Measurements from ENCODE around the gene BEAN1. TPM values are rescaled to one million over a fixed set of nuclear protein-coding genes. Genes with fewer than 3 reads are reported as not detected.

Gene BEAN1
- total RNA-seq, 1 experiment from 2014 or later: 1.9 TPM

GRCh38 chr16:66419527-66419926 lies 7.6 kb upstream of the BEAN1 start:
- Histone ChIP-seq H3K79me2 (ENCODE audit: low read length) (no peaks in the 10 kb centered on the region), H3K36me3 (ENCODE audit: low read depth, low read length) (no peaks in the 10 kb centered on the region), H3K27ac (ENCODE audit: low read length) (no peak overlapping the region), H3K9me2 (replicated peaks; ENCODE audit: low read length) (no peaks in the 10 kb centered on the region), H3K9ac (ENCODE audit: low read length) (no peak overlapping the region), H2AFZ (ENCODE audit: low read length) (no peak overlapping the region), H3K9me3 (ENCODE audit: low read length) (no peaks in the 10 kb centered on the region), H3K4me3 (ENCODE audit: low read length) (no peak overlapping the region), H3K4me1 (ENCODE audit: insufficient read depth, low read length) (peaks cover 26% of the 10 kb centered on the region; the same call in 1 of the 2 replicates), H3K27me3 (ENCODE audit: low read length) (no peaks in the 10 kb centered on the region), H3K4me2 (ENCODE audit: low read length) (no peak overlapping the region), H4K20me1 (ENCODE audit: low read length) (no peaks in the 10 kb centered on the region), H3F3A (ENCODE audit: low read length, unreplicated experiment) (no peaks in the 10 kb centered on the region)
- BruUV-seq (replicated peaks): no TSS peak
- POLR2A ChIA-PET (ENCODE audit: unreplicated experiment): no interaction called here
- TF ChIP-seq EZH2phosphoT487 (IDR thresholded peaks at IDR 0.05; ENCODE audit: borderline replicate concordance, low read length) (no peak), EZH2 (IDR thresholded peaks at IDR 0.05; ENCODE audit: low read length, unreplicated experiment) (no peak), CTCF (conservative IDR thresholded peaks at IDR 0.05; ENCODE audit: low read depth, low read length) (peak; percentile 20; the same call in 1 of the 2 replicates)
- DNase-seq: no peak
- ATAC-seq: no peak
- intact Hi-C loops (cut with micrococcal nuclease): no loop called here
- CTCF ChIA-PET: no interaction called here

- BruUV-seq (replicated peaks): no TSS peak
- H3K9ac ChIP-seq (ENCODE audit: low read length): no peak overlapping the region
- H2AFZ ChIP-seq (ENCODE audit: low read length): no peak overlapping the region
- ATAC-seq (peak; percentile 40), DNase-seq (peak; percentile 35)
- no peaks in the 10 kb centered on the region for H3K79me2 ChIP-seq (ENCODE audit: low read length)
- H4K20me1 ChIP-seq (ENCODE audit: low read length): no peaks in the 10 kb centered on the region
- POLR2A ChIA-PET (ENCODE audit: unreplicated experiment): no interaction called here
- H3K27me3 ChIP-seq (ENCODE audit: low read length): no peaks in the 10 kb centered on the region
- intact Hi-C loops (cut with micrococcal nuclease): no loop called here
- H3F3A ChIP-seq (ENCODE audit: low read length, unreplicated experiment): no peaks in the 10 kb centered on the region
- no peak for TF ChIP-seq EZH2 (IDR thresholded peaks at IDR 0.05; ENCODE audit: low read length, unreplicated experiment)
- no peak for TF ChIP-seq EZH2phosphoT487 (IDR thresholded peaks at IDR 0.05; ENCODE audit: borderline replicate concordance, low read length)
- no peak for TF ChIP-seq CTCF (conservative IDR thresholded peaks at IDR 0.05; ENCODE audit: low read depth, low read length)
- no peaks in the 10 kb centered on the region for H3K9me2 ChIP-seq (replicated peaks; ENCODE audit: low read length)
- H3K4me2 ChIP-seq (ENCODE audit: low read length): no peak overlapping the region
- peak overlapping the region; percentile 11; the same call in 1 of the 2 replicates for H3K27ac ChIP-seq (ENCODE audit: low read length)
- no peaks in the 10 kb centered on the region for H3K9me3 ChIP-seq (ENCODE audit: low read length)
- CTCF ChIA-PET: no interaction called here
- H3K4me1 ChIP-seq (ENCODE audit: insufficient read depth, low read length): peaks cover 26% of the 10 kb centered on the region; the same call in 1 of the 2 replicates
- no peaks in the 10 kb centered on the region for H3K36me3 ChIP-seq (ENCODE audit: low read depth, low read length)
- no peak overlapping the region for H3K4me3 ChIP-seq (ENCODE audit: low read length)
Observed at GRCh38 chr16:66420396-66420795, 6.7 kb upstream of the BEAN1 start.

DNA sequence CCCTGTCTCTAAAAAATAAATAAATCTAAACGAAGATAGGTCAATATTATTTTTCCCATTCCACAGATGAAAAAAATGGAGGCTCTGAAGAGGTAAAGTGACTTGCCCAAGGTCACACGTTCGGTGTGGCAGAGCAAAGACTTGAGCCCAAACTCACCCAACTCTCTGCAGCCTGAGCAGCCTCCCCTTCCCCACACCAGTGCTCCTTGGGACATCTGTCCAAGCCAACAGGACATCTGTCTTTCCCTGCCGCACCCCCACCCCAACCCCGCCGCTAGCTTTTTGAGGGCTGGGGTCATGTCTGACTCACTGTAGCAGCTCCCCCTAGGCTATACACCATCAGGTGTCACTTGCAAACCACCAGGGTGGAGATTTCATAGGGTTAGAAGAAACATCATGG lies 5.2 kb upstream of the BEAN1 start:
- intact Hi-C loops (cut with micrococcal nuclease): no loop called here
- POLR2A ChIA-PET (ENCODE audit: unreplicated experiment): no interaction called here

More for the DNA sequence above, 5.2 kb upstream of the BEAN1 start:
- Histone ChIP-seq H3K4me1 (ENCODE audit: insufficient read depth, low read length) (peaks cover 26% of the 10 kb centered on the region; the same call in 1 of the 2 replicates), H3K79me2 (ENCODE audit: low read length) (no peaks in the 10 kb centered on the region), H3K4me3 (ENCODE audit: low read length) (no peak overlapping the region), H3F3A (ENCODE audit: low read length, unreplicated experiment) (no peaks in the 10 kb centered on the region), H3K9ac (ENCODE audit: low read length) (no peak overlapping the region), H2AFZ (ENCODE audit: low read length) (no peak overlapping the region), H4K20me1 (ENCODE audit: low read length) (no peaks in the 10 kb centered on the region), H3K36me3 (ENCODE audit: low read depth, low read length) (no peaks in the 10 kb centered on the region), H3K9me3 (ENCODE audit: low read length) (no peaks in the 10 kb centered on the region), H3K9me2 (replicated peaks; ENCODE audit: low read length) (no peaks in the 10 kb centered on the region), H3K27ac (ENCODE audit: low read length) (no peak overlapping the region), H3K27me3 (ENCODE audit: low read length) (no peaks in the 10 kb centered on the region), H3K4me2 (ENCODE audit: low read length) (no peak overlapping the region)
- no TSS peak for BruUV-seq (replicated peaks)
- no peak for TF ChIP-seq EZH2phosphoT487 (IDR thresholded peaks at IDR 0.05; ENCODE audit: borderline replicate concordance, low read length)
- TF ChIP-seq CTCF (conservative IDR thresholded peaks at IDR 0.05; ENCODE audit: low read depth, low read length): no peak
- no peak for TF ChIP-seq EZH2 (IDR thresholded peaks at IDR 0.05; ENCODE audit: low read length, unreplicated experiment)
- DNase-seq (no peak), ATAC-seq (no peak)
- CTCF ChIA-PET: no interaction called here

Measured in PC-3 (cell line).